GM18502 (cell line): ENCODE results near the gene HLTF.

Source experiments
- ATAC-seq: cut with Tn5 transposase; IDR thresholded peaks from one replicate; pipeline ENCODE4 v1.9.1; 2021; ENCODE audit warnings: mild to moderate bottlenecking; ENCODE audit not compliant: unreplicated experiment, poor library complexity

Gene HLTF

DNA sequence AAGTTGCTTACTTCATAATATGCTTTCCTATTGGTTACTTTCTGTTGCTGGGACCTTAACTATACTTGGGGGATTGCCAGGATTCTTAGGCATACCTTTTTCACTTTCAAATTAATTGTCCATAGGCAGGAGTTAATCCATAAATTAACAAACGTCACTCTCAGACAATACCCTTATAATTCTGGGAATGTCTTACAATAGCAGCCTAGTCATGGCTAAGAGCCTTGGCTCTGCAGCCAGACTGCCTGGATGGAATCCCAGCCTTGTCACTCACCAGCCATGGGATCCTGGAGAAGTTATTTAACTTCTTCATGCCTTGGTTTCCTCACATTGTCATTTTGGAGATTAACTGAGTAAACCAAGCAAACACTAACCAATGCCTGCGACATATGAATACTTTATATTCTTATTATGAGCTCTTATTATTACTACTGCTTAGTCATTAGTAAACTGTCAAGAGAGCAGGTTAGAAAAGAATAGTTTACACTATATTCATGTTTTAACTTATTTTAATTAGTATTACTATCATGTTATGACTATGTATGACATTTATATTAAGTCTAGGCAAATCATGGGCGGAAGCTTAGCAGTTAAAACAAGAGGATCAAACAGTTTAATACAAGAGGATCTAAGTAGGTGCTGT, 66.0 kb downstream of the HLTF start:
- no peak for ATAC-seq

DNA sequence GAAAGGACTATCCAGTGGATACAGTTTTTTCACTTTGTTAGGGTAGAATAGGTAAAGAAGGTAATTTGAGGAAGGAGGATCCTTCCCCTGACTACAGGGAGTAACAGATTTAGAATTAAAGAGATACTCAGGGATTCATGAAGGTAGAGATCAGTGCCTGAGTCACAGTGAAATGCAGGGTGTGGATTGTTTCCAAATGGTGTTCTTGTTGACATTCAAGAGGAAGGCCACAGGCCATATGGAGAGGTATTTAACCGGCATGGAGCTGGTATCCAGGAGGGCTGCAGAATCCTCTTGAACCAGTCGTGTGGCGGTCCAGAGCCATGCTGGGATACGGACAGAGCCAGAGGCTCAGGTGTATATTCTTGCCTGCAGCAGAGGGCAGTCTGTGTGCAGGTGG, 66.8 kb downstream of the HLTF start:
- no peak for ATAC-seq

DNA sequence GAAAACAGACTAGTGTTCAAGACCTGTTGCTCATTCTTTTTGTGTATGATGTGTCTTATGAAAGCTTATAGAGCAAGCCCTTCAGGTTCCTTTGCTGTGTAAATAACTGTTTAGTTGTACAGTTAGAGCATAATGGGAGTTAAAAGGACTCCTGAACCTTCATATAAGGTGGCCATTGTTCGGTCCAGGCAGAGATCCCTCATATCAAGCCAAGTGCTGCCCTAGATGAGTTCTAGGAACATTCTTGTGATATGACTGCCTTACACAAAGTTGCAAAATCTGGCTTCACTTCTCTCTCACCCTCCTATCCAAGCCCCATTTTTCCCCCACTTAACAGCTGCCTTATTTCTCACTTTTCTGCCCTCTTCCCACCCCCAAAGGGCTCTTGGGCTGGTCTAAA, 68.1 kb downstream of the HLTF start:
- no peak for ATAC-seq

DNA sequence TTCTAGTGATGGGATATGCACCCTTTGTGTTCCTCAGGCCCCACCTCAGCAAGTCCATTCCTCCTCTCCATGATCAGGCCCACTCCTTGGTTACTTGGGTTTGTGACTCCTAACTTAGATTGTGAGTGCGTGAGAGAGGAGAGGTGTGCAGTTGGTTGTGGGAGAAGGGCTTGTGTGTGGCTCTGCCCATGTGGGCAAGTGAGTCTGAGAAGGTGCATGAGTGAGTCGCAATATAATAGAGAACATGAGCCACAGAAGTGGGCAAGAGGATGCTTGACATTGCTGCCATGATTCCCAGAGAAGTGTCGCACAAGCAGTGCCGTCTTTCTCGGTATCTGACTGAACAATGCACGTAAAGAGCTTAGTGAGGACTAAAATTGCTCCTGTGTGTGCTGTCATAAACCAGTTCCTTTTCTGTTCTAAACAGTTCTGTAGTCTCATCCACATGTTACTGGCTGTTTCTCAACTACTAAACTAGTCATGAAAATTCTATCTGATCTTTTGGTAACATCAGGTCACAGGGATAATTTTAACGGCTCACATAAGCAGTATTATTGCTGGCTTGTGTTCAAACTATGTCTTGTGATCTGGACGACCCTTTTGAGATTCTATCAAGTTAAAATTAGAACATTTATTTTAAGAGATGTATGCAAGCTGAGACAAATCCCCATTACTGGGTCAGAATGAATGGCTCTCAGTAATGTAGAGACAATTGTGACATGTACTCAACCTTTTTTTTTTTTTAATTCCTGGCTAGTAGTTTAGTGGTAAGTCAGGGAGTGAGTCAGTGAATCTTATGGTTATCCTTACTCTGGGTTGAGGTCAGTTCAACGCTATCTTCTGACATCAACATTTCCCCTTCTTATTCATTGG, 69.4 kb downstream of the HLTF start:
- ATAC-seq, result no peak

DNA sequence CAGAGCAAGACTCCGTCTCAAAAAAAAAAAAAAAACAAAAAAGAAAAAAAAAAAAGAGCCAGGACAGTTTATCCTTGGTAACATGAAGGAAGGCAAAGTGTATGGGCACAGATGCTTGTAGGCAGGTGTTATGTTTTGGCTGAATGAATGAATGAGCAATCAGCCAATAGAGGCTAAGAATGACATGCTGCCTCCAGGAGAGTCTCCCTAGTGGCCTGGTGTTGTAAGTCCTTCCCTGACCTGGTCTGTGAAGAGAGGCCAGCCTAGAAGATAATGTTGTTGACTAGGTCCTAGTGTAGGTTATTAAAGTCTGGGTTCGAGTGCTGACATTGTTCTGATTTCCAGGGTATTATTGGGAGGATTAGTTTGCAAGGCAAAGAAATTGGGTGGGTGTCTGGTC, 70.1 kb downstream of the HLTF start:
- ATAC-seq, result no peak

DNA sequence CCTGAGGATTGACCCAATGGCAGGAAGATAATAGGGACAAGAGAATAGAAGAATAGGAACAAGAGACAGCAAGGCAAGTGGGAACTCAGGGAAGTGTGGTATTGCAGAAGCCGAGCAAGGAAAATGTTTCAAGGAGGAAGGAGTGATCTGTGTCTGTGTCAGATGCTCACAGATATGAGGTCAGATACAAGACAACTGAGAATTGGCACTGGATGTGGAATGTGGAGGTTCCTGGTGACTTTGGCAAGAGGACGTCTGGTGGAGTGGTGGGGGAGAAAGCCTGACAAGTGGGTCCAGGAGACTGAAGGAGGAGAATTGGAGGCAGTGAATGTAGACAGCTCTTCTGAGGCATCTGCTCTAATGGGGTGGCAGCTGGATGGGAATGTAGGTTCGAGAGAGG, 70.9 kb downstream of the HLTF start:
- ATAC-seq, result no peak

DNA sequence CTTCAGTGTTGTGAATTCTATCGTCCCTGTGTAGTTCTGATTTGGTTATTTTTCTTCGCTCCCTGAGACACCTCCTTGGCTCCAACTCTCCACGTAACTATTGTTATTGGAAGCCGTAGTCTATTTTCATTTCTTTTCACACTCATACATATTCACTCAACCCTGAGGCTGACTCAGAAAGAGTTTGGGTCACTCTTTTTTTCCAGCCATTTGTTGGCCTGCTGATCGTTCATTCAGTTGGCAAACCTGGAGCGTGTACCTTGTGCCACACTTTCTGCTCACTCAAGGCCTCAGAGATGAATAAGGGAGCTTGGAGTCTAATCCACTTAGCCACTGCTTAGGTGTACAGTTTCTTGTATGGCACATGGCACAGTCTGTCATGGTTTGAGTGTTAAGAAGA, 72.6 kb downstream of the HLTF start:
- ATAC-seq, result no peak

DNA sequence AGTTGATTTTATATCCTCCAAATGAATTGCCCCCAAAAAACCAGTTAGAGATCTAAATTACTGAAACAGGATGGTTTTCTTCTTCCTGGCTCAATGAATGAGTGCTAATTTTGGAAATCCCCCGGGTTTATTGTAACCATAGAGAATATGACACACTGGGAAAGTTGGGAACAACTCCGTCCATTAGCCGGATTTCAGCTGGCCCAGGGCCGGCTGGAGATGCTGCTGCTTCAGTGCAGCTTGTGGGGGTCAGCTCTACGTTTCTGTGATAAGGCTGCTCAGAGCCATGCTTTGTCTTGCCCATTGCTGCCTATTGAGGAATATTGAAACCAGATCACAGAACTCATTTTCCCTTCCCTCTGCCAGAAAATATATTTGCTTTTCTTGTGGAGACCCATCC, 74.7 kb downstream of the HLTF start:
- no peak for ATAC-seq

DNA sequence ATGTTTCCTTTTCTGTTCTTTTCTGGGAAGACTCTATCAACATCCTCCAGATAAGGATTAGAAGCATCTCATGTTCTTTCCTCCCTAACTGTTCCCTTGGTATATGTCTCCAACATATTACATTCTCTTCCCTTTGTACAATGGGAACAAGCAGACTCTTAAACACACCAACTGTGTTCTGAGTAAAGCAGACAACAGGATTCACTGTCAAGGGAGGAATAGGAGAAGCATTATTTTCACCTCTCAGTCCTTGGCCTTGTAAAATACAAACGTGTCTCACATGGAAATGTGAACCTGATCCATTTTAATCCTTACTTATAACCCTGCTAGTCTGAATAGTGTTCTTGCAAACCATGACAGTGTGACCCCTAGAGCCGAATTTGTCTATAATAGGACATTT, 75.4 kb downstream of the HLTF start:
- ATAC-seq, result no peak

DNA sequence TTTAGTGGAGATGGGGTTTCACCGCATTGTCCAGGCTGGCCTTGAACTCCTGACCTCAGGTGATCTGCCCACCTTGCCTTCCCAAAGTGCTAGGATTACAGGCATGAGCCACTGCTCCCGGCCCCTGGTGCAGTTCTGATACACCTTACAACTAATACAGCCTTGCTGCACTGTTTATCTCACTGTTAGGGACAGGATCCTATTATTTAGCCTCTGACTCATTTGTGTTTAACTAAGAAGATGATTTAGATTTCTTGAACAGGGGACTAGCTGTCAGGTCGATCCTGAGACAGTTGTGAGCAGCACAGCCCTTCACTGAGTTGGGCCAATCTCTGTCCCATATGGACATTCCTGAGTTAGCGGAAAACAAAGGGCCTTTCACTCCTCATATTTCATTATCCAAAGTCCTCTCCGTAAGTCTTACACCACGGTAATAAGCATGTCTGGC, 75.8 kb downstream of the HLTF start:
- ATAC-seq, result no peak

DNA sequence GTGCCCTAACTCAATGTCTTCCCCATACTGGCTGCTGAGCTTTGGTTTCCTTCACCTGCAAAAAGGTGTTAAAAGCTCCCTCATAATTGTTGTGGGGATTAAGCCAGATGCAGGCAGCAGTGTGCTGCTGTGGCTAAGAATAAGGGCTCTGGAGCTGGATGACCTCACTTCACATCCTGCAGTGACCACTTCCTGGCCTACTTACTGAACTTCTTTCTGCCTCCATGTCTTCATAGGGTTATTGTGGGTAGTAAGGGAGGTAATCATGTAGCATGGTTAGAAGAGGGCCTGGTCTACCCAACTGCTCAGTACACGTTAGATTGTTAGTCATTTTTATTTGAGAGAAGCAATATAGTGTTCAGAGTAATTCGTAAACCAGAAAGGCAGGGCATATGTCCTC, 76.6 kb downstream of the HLTF start:
- ATAC-seq, result peak; percentile 89

DNA sequence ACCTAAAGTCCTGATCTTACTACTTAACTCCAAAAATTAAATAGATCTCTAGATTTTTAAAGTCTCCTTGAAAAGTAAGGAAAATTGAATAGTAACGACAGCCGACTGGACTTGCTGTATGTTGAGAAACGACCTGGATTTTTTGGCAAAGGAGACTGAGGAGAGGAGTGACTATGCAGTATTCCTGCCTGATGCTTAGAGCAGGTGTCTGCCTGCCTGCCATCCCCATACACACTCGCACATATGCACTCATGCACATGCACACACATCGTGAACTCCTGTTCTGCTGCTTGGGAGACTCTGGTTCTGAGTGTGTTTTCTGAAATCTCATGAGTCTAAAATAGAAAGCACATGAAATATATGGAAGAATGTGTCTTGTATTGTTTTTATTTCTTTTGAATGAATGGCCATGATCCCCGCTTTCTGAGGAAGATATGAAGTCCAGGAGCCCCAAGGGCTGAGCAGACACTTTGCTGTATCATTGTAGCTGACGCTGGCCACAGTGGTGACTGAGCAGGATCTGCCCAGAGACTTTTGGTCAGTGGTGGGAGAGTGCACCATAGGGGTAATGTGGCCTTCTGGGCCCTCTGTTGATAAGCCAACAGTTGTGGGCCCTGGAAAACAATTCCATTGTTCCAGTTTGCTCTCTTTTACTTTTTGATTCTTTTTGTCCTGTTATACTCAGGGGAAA, 78.6 kb downstream of the HLTF start:
- ATAC-seq, result no peak

DNA sequence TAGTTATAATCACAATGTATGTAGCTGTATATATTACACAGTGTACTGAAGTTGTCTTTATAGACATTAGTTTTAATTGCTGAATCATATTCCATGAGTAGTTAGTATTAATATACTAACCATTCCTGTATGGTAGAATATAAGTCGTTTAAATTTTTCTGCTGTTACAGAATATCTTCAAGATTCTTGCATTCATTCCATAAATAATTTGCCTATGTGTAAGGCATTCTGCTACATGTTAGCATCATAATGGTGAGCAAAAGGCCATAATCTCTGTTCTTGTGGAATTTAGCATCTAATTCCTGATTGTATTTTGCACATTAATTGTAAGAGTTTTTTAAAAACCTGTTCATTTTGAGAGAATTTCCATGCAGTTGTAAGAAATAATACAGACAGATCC, 80.9 kb downstream of the HLTF start:
- no peak for ATAC-seq

DNA sequence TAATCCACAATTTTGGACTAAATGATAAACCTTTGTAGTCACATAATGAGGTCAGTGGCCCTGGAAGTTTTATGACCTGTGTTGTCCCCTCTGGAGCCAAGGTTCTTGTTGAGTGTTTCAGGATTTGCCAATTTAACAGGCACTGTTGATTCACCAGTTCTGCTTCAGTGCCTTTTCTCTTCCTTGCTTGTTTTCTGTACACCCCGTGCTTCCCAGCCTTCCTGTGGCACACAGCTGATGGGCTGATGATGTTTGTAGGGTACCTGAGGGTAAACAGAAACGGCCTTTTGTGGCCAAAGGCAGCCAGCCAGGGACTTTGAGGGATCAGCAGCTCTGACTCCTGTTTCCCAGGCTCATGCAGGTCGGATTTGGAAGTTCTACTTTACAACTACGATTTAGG, 81.7 kb downstream of the HLTF start:
- no peak for ATAC-seq

DNA sequence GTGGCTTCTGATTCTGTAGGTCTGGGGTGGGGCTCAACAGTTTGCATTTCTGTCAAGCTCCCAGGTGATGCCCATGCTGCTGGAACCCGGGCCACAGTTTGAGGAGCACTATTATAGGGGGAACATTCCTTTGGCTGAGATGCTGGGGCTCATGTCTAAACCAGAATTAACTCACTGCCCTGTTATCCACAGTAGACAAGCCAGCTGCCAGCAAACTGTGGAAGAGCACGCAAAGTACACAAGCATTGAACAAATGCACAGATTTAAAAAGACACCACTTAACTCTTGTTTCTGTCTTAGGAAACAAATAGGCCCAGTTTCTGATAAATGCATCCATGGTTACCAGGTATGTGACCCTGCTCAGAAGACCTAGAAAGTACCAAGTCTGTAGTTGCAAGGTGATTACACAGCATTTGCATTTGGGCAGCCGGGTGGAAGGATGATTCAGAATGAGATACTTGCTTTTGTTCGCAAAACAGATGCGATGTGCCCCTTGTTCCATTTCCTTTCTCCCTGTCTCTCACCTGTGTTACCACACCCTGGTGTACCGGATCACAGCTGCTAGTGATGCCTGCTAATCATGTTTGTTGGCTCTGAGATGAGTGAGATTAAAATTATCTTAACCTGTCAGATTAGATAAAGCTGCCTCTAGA, 82.6 kb downstream of the HLTF start:
- peak; percentile 81 for ATAC-seq

DNA sequence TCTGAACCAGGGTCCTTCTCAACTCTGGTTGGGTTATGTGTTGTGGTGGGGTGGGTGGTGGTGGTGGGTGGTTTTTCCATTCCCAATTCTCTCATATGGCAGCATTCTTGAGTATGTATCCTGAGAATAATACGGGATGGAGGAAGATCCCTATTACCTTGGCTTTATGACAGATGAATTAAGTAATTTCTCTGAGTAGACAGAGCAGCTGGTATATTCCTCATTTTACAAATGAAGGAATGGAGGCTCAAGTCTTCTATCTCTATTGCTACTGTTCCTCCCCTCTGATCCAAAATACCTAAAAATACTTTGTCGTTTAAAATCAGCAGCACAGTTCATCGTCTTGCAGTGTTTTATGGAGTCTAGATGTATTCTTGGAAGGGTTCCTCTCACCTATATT, 84.6 kb downstream of the HLTF start:
- no peak for ATAC-seq

DNA sequence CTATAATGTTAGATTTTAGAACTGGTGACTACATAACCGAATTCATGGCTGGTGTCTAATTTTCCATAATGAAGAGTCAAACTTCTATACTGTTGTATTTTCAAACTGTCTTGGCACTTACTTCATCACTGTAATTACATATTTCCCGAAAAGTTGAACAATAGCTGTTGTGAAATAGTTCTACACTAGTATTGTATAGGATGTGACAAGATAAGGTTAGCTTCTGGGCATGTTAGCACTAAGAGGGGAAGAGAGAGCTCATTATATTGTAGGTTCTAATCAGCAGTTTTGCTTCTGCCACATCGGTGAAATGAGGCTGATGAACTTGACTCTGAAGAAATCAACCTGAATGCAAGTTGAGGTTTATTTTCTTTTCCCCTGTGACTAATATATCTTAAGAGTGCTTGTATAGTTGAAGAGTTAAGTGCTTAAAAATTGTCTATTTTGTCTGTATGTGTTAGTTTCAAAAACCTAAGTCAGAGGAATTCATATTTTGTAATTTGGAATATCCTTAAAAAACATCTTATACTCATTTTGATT, 86.1 kb downstream of the HLTF start:
- no peak for ATAC-seq

DNA sequence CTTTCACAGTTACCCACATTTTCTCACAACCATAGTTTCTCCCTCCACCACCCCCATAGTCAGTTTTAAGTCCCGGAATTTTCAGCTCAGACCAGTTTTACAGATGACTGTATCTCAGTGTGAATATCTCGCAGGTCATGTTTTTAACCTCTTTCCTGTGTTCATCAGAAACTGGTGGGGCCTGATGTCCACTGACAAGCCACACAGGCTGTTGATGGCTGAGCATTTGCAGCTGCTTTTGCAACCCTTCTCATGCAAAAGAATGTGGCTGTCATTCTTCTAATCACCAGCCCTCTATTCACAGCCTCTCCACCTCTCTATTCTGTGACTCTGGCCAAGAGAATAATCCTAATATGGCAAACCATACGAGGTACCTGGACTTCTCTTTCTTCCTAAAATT, 86.5 kb downstream of the HLTF start:
- peak; percentile 50 for ATAC-seq

DNA sequence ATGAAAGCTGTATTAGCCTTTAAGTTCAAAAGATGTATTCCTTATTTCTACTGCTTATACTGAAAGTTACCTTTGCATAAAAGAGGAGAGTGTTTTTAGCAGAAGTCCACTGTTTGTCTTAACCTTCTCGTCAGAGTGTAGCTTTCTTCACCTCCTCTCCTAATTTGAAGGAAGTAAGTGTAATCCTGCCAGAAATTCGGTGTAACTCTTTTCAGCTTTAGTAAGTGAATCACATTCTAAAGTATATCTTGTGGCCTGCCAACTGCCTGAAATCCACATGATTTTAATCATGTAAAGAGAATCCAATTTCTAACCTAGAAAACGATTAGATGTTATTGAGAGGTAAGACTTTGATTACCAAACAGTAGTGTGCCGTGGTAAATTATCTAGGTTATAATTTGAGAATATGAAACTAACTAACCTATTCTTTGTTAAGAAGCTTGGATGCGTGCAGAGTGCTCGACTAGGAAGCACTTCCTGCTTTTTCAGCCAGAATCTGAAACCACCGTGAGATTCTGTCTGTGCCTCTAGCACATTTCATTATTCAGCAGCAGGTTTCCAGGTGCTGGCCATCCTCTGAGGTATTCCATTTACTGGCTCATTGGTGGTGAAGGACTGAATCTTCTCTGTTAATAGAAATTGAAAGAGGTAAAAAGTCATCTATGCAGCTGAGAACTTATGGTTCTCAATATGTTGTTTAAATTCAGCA, 87.5 kb downstream of the HLTF start:
- peak; percentile 50 for ATAC-seq

DNA sequence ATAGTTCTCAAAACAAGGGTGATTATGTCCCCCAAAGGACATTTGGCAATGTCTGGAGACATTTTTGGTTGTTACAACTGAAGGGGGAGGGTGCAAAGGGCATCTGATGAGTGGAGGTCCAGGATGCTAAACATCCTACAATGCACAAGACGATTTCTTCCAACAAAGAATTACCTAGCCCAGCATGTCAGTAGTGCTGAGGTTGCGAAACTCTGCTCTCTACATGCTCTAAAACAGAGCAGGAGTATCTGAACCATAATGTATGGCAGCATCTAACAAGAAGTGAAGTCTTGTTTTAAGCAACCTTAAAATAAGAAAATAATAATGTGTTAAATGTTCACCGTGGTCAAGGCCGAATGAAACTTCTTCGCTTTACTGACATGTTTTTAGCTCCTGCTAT, 88.0 kb downstream of the HLTF start:
- no peak for ATAC-seq
